Measurements from ENCODE around the gene SRC.

- TF ChIP-seq CTCF (IDR thresholded peaks at IDR 0.05) (no peak), MAX (IDR thresholded peaks at IDR 0.05; ENCODE audit: low read depth) (no peak), ZBTB33 (IDR thresholded peaks at IDR 0.05; ENCODE audit: borderline replicate concordance, low read depth) (no peak), EP300 (IDR thresholded peaks at IDR 0.05; ENCODE audit: borderline replicate concordance in 1 of 2, low read depth in 1 of 2, low read length in 1 of 2) (no peak), TAF1 (IDR thresholded peaks at IDR 0.05; ENCODE audit: borderline replicate concordance, low read depth, low read length) (no peak), TEAD4 (IDR thresholded peaks at IDR 0.05; ENCODE audit: borderline replicate concordance, insufficient read depth) (no peak)
Observed at GRCh38 chr20:37372441-37372840, 26.5 kb downstream of the SRC start.

Data from SK-N-SH (cell line).